GM18519 (cell line): ENCODE measurements around the gene SLC2A1.

ENCODE experiments used
- ATAC-seq: cut with Tn5 transposase; IDR thresholded peaks from one replicate; pipeline ENCODE4 v1.9.1; 2021; ENCODE audit warnings: mild to moderate bottlenecking, moderate library complexity; ENCODE audit not compliant: unreplicated experiment, low FRiP score

SLC2A1 gene

DNA sequence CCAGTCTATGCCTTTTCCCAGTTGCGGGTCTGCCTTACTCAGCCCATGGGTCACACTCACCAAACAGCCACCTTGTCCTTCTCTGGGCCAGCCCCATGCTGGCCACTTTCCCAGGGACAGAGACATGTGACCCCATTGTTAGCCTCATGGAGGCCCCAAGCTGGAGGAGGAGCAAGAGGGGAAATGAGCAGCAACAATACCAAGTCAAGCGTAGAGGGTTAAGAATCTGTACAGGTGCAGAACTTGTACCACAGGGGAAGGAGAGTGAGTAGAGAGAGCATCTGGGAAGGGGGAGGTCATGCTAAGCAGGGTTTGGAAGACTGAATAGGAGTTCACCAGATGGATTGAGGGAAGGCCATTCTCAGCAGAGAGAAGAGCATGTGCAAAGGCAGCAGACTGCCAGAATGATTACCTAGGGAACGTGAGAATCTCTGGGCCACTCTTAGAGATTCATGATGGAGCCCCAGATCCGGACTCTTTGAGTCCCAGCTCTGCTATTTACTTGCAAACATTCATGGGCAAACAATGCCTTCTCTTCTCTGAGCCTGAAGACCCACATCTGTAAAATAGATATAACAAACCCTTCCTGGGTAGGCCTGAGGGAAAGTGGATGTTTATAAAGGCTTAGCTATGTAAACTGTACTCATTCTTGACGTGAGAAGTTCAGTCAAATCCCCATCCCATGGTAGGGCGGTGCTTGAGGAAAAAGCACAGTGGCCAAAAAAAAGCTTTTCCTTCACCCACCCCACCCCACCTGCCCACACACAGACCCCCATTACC lies 2.8 kb upstream of the SLC2A1 start:
- no peak for ATAC-seq

- no peak for ATAC-seq
Measured at GRCh38 chr1:42960566-42961311, 2.1 kb upstream of the SLC2A1 start.

DNA sequence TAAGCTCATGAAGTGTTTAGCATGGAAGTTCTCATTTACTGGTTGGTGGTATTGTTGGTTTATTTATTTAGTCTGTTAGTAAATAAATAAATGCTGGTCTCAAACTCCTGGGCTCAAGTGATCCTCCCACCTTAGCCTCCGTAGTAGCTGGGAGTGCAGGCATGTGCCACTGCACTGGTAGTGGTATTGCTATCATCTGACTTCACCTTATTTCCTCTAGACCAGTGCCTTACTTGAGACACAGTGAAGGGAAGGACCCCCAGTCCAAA lies 1.4 kb upstream of the SLC2A1 start:
- ATAC-seq, result no peak

GRCh38 chr1:42957880-42958487 lies 684 bp downstream of the SLC2A1 start:
- peak; percentile 35 for ATAC-seq

GRCh38 chr1:42957229-42957879 lies 1.3 kb downstream of the SLC2A1 start:
- no peak for ATAC-seq

DNA sequence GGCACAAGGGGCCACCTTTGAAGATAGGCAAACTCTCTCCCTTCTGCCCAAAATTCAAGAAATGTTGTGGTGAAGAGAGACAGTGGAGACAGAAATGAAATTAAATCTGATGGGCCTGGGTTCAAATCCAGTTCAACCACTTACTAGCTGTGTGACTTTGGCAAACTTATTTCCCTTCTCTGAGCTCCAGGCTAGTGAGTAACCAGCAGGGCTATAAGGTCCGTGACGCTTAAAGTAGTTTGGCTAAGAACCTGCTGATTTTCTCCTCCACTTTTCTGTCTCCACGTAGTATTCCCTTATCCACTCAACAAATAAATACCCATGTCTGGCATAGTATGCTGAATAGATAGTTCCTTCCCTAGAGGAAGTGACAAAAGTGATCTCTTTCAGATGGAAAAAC lies 1.9 kb downstream of the SLC2A1 start:
- no peak for ATAC-seq

DNA sequence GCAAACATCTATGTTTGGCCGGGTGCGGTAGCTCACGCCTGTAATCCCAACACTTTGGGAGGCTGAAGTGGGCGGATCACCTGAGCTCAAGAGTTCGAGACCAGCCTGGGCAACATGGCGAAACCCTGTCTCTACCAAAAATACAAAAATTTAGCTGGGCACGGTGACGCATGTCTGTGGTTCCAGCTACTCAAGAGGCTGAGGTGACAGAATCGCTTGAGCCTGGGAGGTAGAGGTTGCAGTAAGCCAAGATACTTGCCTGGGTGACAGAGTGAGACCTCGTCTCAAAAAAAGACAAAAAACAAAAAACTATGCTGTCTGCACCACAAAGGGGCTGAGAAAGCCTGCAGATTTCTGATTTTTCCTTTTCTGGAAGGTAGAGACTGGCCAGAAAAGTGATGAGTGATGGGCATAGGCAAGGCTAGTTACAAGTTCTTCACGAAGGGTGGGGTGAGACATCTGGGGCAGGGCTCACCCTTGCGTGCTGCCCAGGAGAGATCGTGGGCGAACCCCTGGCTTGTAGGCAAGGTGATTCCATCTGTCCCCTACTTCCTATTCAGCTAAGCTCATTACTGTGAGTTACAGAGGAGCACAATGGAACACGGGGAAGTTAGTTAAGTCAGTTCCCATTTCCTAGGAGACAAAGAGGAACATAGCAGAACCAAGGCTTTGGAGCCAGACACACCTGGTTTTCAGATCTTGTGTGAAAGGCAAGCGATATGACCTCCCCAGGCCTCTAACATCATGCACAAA lies 3.2 kb downstream of the SLC2A1 start:
- no peak for ATAC-seq

GRCh38 chr1:42953182-42954180 lies 5.2 kb downstream of the SLC2A1 start:
- ATAC-seq, result no peak

GRCh38 chr1:42952303-42953001 lies 6.2 kb downstream of the SLC2A1 start:
- ATAC-seq, result no peak

GRCh38 chr1:42951588-42951987 lies 7.1 kb downstream of the SLC2A1 start:
- ATAC-seq, result no peak

DNA sequence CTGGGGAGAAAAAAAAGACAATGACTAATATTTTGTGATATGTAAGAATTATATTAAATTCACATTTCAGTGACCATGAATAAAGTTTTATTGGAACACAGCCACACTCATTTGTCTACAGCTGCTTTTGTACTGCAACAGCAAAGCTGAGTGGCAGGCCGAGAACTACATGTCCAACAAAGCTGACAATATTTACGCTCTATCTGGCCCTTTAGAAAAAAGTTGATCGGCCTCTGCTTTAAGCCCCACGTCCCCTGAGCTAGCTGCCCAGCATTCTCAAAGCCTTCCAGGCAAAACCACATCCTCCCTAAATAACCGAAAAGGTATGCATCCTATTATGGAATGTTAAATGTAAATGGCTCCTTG lies 8.6 kb downstream of the SLC2A1 start:
- no peak for ATAC-seq

GRCh38 chr1:42949312-42950115 lies 9.2 kb downstream of the SLC2A1 start:
- no peak for ATAC-seq

GRCh38 chr1:42947965-42948732 lies 10.5 kb downstream of the SLC2A1 start:
- ATAC-seq, result no peak

GRCh38 chr1:42947117-42947516 lies 11.6 kb downstream of the SLC2A1 start:
- ATAC-seq, result no peak

DNA sequence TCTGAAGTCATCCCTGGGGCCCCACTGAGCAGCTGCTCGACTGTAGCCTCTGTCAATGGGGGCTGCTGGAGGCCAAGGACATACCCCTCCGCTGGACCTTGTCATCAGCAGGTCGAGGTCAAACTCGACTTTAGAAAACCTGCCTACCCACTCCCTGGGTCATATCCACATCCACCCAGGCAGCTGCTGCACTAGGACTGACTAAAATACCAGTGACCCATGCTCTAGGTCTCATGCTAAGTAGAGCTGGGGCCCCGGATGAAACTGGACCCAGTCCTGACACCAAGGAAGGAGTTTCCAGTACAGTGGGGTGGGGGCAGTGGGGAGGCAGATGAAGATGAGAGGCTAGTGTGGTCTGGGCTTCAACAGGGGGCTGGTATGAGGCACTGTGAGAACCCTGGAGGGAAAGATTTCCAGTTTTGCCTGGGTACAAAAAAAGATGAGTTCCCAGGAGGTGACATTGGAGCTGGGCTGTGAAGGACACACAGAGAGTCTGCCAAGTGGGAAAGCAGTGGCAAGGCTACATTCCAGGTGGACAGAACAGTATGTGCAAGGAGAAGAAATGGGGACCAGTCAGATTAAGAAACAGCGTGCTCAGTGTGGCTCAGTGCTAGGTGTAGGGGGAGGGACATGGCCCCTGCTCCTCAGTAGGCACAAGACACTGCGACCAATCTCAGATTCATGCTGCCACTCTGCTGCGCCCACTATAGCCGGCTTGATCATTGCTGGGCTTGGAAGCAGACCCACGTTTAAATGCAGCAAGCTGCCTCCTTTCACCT lies 12.4 kb downstream of the SLC2A1 start:
- no peak for ATAC-seq

GRCh38 chr1:42945164-42945563 lies 13.5 kb downstream of the SLC2A1 start:
- no peak for ATAC-seq
